Measurements from ENCODE around the gene DYNC1I1.
A peak's percentile ranks its signal among the peaks of the same experiment; 100 is the strongest.

Gene DYNC1I1

GRCh38 chr7:95897557-95898251, 125.3 kb downstream of the DYNC1I1 start:
- DNase-seq, result no peak
- Histone ChIP-seq H2AK5ac (ENCODE audit: low read length) (no peak overlapping the region), H3K18ac (ENCODE audit: low read length) (no peak overlapping the region), H3K4ac (ENCODE audit: low read depth, low read length) (no peak overlapping the region), H2BK120ac (ENCODE audit: insufficient read depth, low read length, poor library complexity) (no peak overlapping the region), H3K27me3 (ENCODE audit: insufficient read depth, low read length) (no peaks in the 10 kb centered on the region), H3K14ac (ENCODE audit: low read length) (no peak overlapping the region), H3K4me2 (ENCODE audit: low read length) (no peak overlapping the region), H4K91ac (ENCODE audit: low read depth, low read length) (no peak overlapping the region), H3K4me3 (ENCODE audit: low read depth, low read length) (no peak overlapping the region), H2BK12ac (ENCODE audit: low read length) (no peak overlapping the region), H3K79me1 (ENCODE audit: low read length) (no peaks in the 10 kb centered on the region), H4K12ac (ENCODE audit: low read depth, low read length) (no peak overlapping the region), H3K79me2 (ENCODE audit: control insufficient read depth, insufficient read depth, low read length, poor library complexity) (no peaks in the 10 kb centered on the region), H4K8ac (ENCODE audit: low read depth, low read length) (no peak overlapping the region), H3K9ac (ENCODE audit: low read length) (no peak overlapping the region), H3K36me3 (ENCODE audit: control insufficient read depth in 1 of 2, insufficient read depth in 2 of 2, low read length in 2 of 2) (no peaks in the 10 kb centered on the region), H3K4me1 (ENCODE audit: control insufficient read depth in 1 of 2, insufficient read depth in 2 of 2, low read length in 2 of 2) (no peaks in the 10 kb centered on the region), H2AFZ (ENCODE audit: insufficient read depth, low read length, poor library complexity) (no peak overlapping the region), H3K27ac (ENCODE audit: low read depth, low read length) (no peak overlapping the region), H2BK5ac (ENCODE audit: low read depth, low read length, poor library complexity) (no peak overlapping the region), H3K23ac (ENCODE audit: low read length) (no peak overlapping the region), H3K9me3 (ENCODE audit: insufficient read depth, low read depth, low read length) (no peaks in the 10 kb centered on the region)
- WGBS (ENCODE audit: extremely low coverage, insufficient coverage, insufficient read length), result no CpG with 5 or more reads among the region's 5 CpGs

- Histone ChIP-seq H4K12ac (ENCODE audit: low read depth, low read length) (no peak overlapping the region), H2BK12ac (ENCODE audit: low read length) (no peak overlapping the region), H3K27me3 (ENCODE audit: insufficient read depth, low read length) (no peaks in the 10 kb centered on the region), H3K27ac (ENCODE audit: low read depth, low read length) (no peak overlapping the region), H2AFZ (ENCODE audit: insufficient read depth, low read length, poor library complexity) (no peak overlapping the region), H2BK120ac (ENCODE audit: insufficient read depth, low read length, poor library complexity) (no peak overlapping the region), H3K4me3 (ENCODE audit: low read depth, low read length) (no peak overlapping the region), H2AK5ac (ENCODE audit: low read length) (no peak overlapping the region), H2BK5ac (ENCODE audit: low read depth, low read length, poor library complexity) (no peak overlapping the region), H3K23ac (ENCODE audit: low read length) (no peak overlapping the region), H3K9ac (ENCODE audit: low read length) (no peak overlapping the region), H3K79me1 (ENCODE audit: low read length) (no peaks in the 10 kb centered on the region), H3K4me1 (ENCODE audit: control insufficient read depth in 1 of 2, insufficient read depth in 2 of 2, low read length in 2 of 2) (no peaks in the 10 kb centered on the region), H3K14ac (ENCODE audit: low read length) (no peak overlapping the region), H3K4me2 (ENCODE audit: low read length) (no peak overlapping the region), H3K36me3 (ENCODE audit: control insufficient read depth in 1 of 2, insufficient read depth in 2 of 2, low read length in 2 of 2) (no peaks in the 10 kb centered on the region), H3K9me3 (ENCODE audit: insufficient read depth, low read depth, low read length) (no peaks in the 10 kb centered on the region), H4K8ac (ENCODE audit: low read depth, low read length) (no peak overlapping the region), H3K79me2 (ENCODE audit: control insufficient read depth, insufficient read depth, low read length, poor library complexity) (no peaks in the 10 kb centered on the region), H3K4ac (ENCODE audit: low read depth, low read length) (no peak overlapping the region), H3K18ac (ENCODE audit: low read length) (no peak overlapping the region), H4K91ac (ENCODE audit: low read depth, low read length) (no peak overlapping the region)
- no peak for DNase-seq
- no CpG with 5 or more reads among the region's 5 CpGs for WGBS (ENCODE audit: extremely low coverage, insufficient coverage, insufficient read length)
Observed at GRCh38 chr7:95899919-95900513, 127.7 kb downstream of the DYNC1I1 start.

DNA sequence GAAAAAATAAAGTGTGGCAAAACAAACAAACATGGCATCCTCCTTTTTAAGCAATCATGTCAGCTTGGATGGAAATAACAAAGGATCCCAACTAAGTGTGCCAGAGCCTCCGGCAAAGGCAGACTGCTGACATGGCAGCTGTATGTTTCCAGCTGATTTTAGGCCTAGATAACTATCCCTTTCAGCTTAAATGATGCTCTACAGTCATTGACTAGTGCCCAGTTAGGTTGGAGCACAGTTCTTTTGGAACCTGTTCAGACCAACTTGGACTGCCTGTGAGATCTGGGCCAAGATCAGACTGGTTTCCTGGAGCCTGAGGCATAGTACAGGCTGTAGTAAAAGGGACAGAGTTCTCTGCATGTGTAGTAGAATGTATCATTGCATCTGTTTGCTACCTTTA, 128.7 kb downstream of the DYNC1I1 start:
- no peak overlapping the region for H2BK12ac ChIP-seq (ENCODE audit: low read length)
- H4K91ac ChIP-seq (ENCODE audit: low read depth, low read length), result no peak overlapping the region
- H4K12ac ChIP-seq (ENCODE audit: low read depth, low read length), result no peak overlapping the region
- H3K36me3 ChIP-seq (ENCODE audit: control insufficient read depth in 1 of 2, insufficient read depth in 2 of 2, low read length in 2 of 2), result no peaks in the 10 kb centered on the region
- H3K18ac ChIP-seq (ENCODE audit: low read length), result no peak overlapping the region
- no peak overlapping the region for H2AK5ac ChIP-seq (ENCODE audit: low read length)
- no peaks in the 10 kb centered on the region for H3K79me1 ChIP-seq (ENCODE audit: low read length)
- no peak overlapping the region for H2BK120ac ChIP-seq (ENCODE audit: insufficient read depth, low read length, poor library complexity)
- no peak overlapping the region for H3K9ac ChIP-seq (ENCODE audit: low read length)
- no peak overlapping the region for H3K23ac ChIP-seq (ENCODE audit: low read length)
- no peak for DNase-seq
- H3K4me3 ChIP-seq (ENCODE audit: low read depth, low read length), result no peak overlapping the region
- H3K27me3 ChIP-seq (ENCODE audit: insufficient read depth, low read length), result no peaks in the 10 kb centered on the region
- H3K4ac ChIP-seq (ENCODE audit: low read depth, low read length), result no peak overlapping the region
- no peak overlapping the region for H3K27ac ChIP-seq (ENCODE audit: low read depth, low read length)
- H3K9me3 ChIP-seq (ENCODE audit: insufficient read depth, low read depth, low read length), result no peaks in the 10 kb centered on the region
- no peak overlapping the region for H2BK5ac ChIP-seq (ENCODE audit: low read depth, low read length, poor library complexity)
- H2AFZ ChIP-seq (ENCODE audit: insufficient read depth, low read length, poor library complexity), result no peak overlapping the region
- H3K79me2 ChIP-seq (ENCODE audit: control insufficient read depth, insufficient read depth, low read length, poor library complexity), result no peaks in the 10 kb centered on the region
- no peaks in the 10 kb centered on the region for H3K4me1 ChIP-seq (ENCODE audit: control insufficient read depth in 1 of 2, insufficient read depth in 2 of 2, low read length in 2 of 2)
- no peak overlapping the region for H4K8ac ChIP-seq (ENCODE audit: low read depth, low read length)
- H3K4me2 ChIP-seq (ENCODE audit: low read length), result no peak overlapping the region
- H3K14ac ChIP-seq (ENCODE audit: low read length), result no peak overlapping the region
- WGBS (ENCODE audit: extremely low coverage, insufficient coverage, insufficient read length), result no CpG with 5 or more reads among the region's 1 CpG

DNA sequence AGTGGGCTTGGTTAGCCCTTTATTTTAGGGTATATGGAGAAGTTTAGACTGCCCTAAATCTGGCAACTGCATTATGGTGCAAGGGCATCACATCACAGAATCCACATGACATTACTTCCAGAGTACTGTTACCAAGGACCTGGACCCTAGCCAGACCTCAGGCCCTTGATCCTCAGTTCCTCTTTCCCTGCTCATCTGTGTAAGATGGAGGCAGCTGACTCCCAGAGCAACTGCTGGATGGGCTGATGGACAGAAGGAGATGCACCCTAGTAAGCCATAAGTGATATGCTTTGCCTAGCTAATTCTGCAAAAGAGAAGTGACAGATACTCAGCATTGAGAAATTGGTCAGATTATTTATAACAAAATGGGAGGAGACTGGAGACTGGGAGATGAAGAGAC, 131.7 kb downstream of the DYNC1I1 start:
- Histone ChIP-seq H4K8ac (ENCODE audit: low read depth, low read length) (no peak overlapping the region), H4K91ac (ENCODE audit: low read depth, low read length) (no peak overlapping the region), H2BK120ac (ENCODE audit: insufficient read depth, low read length, poor library complexity) (no peak overlapping the region), H3K23ac (ENCODE audit: low read length) (no peak overlapping the region), H2BK12ac (ENCODE audit: low read length) (no peak overlapping the region), H2BK5ac (ENCODE audit: low read depth, low read length, poor library complexity) (no peak overlapping the region), H3K27me3 (ENCODE audit: insufficient read depth, low read length) (no peaks in the 10 kb centered on the region), H2AK5ac (ENCODE audit: low read length) (no peak overlapping the region), H3K4me2 (ENCODE audit: low read length) (no peak overlapping the region), H3K4me1 (ENCODE audit: control insufficient read depth in 1 of 2, insufficient read depth in 2 of 2, low read length in 2 of 2) (no peaks in the 10 kb centered on the region), H3K79me1 (ENCODE audit: low read length) (no peaks in the 10 kb centered on the region), H2AFZ (ENCODE audit: insufficient read depth, low read length, poor library complexity) (no peak overlapping the region), H3K79me2 (ENCODE audit: control insufficient read depth, insufficient read depth, low read length, poor library complexity) (no peaks in the 10 kb centered on the region), H4K12ac (ENCODE audit: low read depth, low read length) (no peak overlapping the region), H3K9ac (ENCODE audit: low read length) (no peak overlapping the region), H3K4me3 (ENCODE audit: low read depth, low read length) (no peak overlapping the region), H3K18ac (ENCODE audit: low read length) (no peak overlapping the region), H3K27ac (ENCODE audit: low read depth, low read length) (no peak overlapping the region), H3K4ac (ENCODE audit: low read depth, low read length) (no peak overlapping the region), H3K36me3 (ENCODE audit: control insufficient read depth in 1 of 2, insufficient read depth in 2 of 2, low read length in 2 of 2) (no peaks in the 10 kb centered on the region), H3K9me3 (ENCODE audit: insufficient read depth, low read depth, low read length) (no peaks in the 10 kb centered on the region), H3K14ac (ENCODE audit: low read length) (no peak overlapping the region)
- DNase-seq, result peak in 1 of 2 donors; percentile 5

All from trophoblast cell (in vitro differentiated cells and primary cell).